Measurements from ENCODE around the gene ADM5. TPM values are rescaled to one million over a fixed set of nuclear protein-coding genes. Genes with fewer than 3 reads are reported as not detected.

ADM5 gene
- total and polyA plus RNA-seq, 8 donors, result 0.28 to 2.5 (median 0.66) TPM

DNA sequence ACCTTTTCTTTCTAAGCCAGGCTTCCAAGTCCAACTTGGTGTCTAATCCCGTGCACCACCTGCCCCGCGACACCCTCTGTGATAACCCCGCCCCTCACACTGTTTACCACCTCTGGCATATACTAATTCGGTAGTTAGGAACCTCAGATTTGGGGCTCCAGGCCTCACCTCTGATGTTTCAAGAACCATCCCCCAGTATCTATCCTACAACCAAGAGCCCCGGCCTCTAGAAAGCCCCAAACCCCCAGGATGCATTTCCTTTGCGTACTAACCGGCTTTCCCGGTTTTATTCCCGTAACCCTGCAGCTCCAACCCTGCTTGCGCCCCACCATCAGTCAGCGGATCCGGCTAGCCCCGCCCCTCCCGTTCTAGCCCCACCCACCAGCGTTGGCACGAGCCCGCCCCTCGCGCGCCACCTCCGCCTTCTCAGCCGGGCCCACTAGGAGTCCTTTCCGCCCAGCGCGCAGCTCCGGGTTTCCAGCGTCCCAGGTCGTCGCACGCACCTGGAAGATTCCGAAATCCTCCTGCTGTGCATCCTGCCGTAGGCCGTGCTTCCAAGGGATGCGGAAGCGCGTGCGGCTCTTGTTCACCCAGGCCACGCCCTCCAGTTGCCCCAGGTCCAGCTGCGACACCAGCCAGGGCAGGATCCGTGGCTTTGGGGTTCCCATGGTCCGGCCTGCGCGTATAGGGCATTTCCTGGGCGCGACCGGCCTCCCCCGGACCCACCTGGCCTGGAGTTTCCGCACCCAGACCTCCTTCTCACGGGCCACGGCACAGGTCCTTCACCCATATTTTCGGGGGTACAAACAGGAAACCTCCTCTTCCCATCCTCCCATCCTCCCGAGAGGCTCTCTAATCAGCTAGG, 25.0 kb upstream of the ADM5 start:
- FAIRE-seq (no peak), DNase-seq (peak; percentile 86 to 98 (median 92)), ATAC-seq (peak; percentile 70 to 89 (median 83))
- Histone ChIP-seq H3K27me3 (no peaks in the 10 kb centered on the region), H3K9me3 (no peaks in the 10 kb centered on the region), H3K4me3 (peak overlapping the region; percentile 45 to 80 (median 67)), H3K36me3 (peaks cover 0 to 10% (median 9%) of the 10 kb centered on the region in 3 donors), H3K27ac (peak overlapping the region; percentile 77 to 91 (median 79)), H3K4me1 (peaks cover 0 to 7% (median 5%) of the 10 kb centered on the region in 3 donors)
- intact Hi-C loops (cut with DNase I), result no loop called here
- TF ChIP-seq, protein P1, sequence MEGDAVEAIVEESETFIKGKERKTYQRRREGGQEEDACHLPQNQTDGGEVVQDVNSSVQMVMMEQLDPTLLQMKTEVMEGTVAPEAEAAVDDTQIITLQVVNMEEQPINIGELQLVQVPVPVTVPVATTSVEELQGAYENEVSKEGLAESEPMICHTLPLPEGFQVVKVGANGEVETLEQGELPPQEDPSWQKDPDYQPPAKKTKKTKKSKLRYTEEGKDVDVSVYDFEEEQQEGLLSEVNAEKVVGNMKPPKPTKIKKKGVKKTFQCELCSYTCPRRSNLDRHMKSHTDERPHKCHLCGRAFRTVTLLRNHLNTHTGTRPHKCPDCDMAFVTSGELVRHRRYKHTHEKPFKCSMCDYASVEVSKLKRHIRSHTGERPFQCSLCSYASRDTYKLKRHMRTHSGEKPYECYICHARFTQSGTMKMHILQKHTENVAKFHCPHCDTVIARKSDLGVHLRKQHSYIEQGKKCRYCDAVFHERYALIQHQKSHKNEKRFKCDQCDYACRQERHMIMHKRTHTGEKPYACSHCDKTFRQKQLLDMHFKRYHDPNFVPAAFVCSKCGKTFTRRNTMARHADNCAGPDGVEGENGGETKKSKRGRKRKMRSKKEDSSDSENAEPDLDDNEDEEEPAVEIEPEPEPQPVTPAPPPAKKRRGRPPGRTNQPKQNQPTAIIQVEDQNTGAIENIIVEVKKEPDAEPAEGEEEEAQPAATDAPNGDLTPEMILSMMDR (IDR thresholded peaks at IDR 0.05), result no peak
- 1% methylated on average over 52 to 53 of the region's 53 CpGs for WGBS, 2 donors

DNA sequence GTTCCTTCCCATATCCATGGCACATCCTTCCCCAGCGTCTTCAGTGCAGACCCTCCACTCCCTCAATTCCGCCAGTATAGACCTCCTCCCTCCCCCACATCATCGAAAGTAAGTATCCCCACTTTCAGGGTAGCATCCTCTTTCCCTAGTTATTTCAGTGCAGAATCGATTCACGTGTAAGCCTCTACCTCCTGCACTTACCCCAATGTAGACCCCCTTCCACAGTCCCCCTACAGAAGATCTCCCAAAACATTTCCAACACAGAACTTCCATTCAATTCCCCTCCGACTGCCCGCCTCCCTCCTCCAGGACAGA, 24.4 kb upstream of the ADM5 start:
- TF ChIP-seq, protein P1 (IDR thresholded peaks at IDR 0.05), result no peak
- ATAC-seq (peak in 2 of 4 donors; percentile 0 to 1), DNase-seq (no peak), FAIRE-seq (no peak)
- Histone ChIP-seq H3K4me1 (peaks cover 0 to 7% (median 5%) of the 10 kb centered on the region in 3 donors), H3K4me3 (peak overlapping the region; percentile 45 to 80 (median 67)), H3K9me3 (no peaks in the 10 kb centered on the region), H3K27me3 (no peaks in the 10 kb centered on the region), H3K27ac (peak overlapping the region; percentile 77 to 91 (median 79)), H3K36me3 (peaks cover 0 to 10% (median 9%) of the 10 kb centered on the region in 3 donors)
- WGBS, 2 donors, result 0 to 2% methylated on average over 7 of the region's 7 CpGs
- intact Hi-C loops (cut with DNase I), result no loop called here

- intact Hi-C loops (cut with DNase I), result no loop called here
- WGBS, 2 donors, result 0% methylated on average over 50 of the region's 50 CpGs
- ATAC-seq, result peak; percentile 89 to 94 (median 90)
- H3K4me3 ChIP-seq, result peak within 1 kb of the TSS; percentile 45 to 80 (median 67)
- peak within 1 kb of the TSS; percentile 77 to 91 (median 79) for H3K27ac ChIP-seq
- no peaks in the 10 kb centered on the region for H3K9me3 ChIP-seq
- TF ChIP-seq, protein P1 (IDR thresholded peaks at IDR 0.05), result no peak
- peak; percentile 97 to 100 (median 98) for DNase-seq
- H3K4me1 ChIP-seq, result peaks cover 0 to 7% (median 5%) of the 10 kb centered on the region in 3 donors
- peak; percentile 51 for FAIRE-seq
- peaks cover 0 to 10% (median 9%) of the 10 kb centered on the region in 3 donors for H3K36me3 ChIP-seq
- H3K27me3 ChIP-seq, result no peaks in the 10 kb centered on the region
Measured at GRCh38 chr19:49665351-49666119, 23.9 kb upstream of the ADM5 start, which contains the start of the genes BCL2L12 and IRF3. BCL2L12 (plus strand) TSS chr19:49665933; CDS start chr19:49666693, 760 bp downstream. IRF3 (minus strand) TSS chr19:49665857; CDS start chr19:49664838, 1,019 bp downstream.

DNA sequence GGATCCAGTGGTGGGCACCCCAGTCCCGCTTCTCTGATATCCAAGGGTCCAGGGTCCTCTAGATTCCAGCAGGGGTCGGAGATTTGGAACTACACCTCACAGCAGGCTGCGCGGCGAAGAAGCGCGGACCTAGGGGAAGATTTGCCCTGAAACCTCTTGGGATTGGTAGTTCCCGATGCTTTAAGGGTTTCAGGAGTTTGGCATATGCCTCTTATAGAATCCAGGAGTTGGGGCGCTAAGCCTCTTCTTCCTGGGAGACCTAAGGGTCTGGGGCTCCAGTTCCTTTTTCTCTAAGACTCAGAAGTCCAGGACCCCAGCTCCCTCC, 23.3 kb upstream of the ADM5 start:
- Histone ChIP-seq H3K4me1 (peaks cover 0 to 7% (median 5%) of the 10 kb centered on the region in 3 donors), H3K36me3 (peaks cover 0 to 10% (median 9%) of the 10 kb centered on the region in 3 donors), H3K9me3 (no peaks in the 10 kb centered on the region), H3K27ac (peak overlapping the region; percentile 77 to 91 (median 79)), H3K4me3 (peak overlapping the region; percentile 45 to 80 (median 67)), H3K27me3 (no peaks in the 10 kb centered on the region)
- DNase-seq, result no peak
- intact Hi-C loops (cut with DNase I), result no loop called here
- WGBS, 2 donors, result 0 to 1% methylated on average over 9 of the region's 9 CpGs
- ATAC-seq, result peak in 3 of 4 donors; percentile 2 to 9 (median 6)
- FAIRE-seq, result no peak
- TF ChIP-seq, protein P1 (IDR thresholded peaks at IDR 0.05), result no peak

All from pancreas (tissue), 10 donors.